GM12873 (cell line): Measurements from ENCODE around the gene TAF15.

ENCODE experiments used
- TF ChIP-seq, protein P1 (sequence below): IDR thresholded peaks from 2 replicates; pipeline ENCODE4 v1.5.1; 2012; ENCODE audit warnings: low read depth, mild to moderate bottlenecking, moderate library complexity, low read length, control low read depth; ENCODE audit not compliant: insufficient read depth; ENCODE audit errors: missing control alignments

TAF15 gene

DNA sequence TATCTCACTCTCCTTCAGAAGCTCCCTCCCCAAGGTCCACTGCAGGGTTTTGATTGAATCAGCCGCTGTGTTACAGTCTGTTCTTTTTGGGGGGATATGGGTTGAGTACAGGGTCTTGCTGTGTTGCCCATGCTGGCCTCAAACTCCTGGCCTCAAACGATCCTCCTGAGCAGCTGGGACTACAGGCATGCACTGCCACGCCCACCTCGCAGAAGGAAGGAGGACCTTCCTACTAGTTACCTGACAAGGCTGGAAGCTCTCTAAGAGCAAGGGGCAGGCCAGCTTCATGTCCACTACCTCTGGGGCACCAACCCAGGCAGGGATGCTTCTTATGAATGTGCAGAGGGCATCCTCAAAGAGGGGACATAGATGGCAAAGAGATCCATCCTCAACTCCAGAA, 11.9 kb upstream of the TAF15 start:
- TF ChIP-seq, protein P1, sequence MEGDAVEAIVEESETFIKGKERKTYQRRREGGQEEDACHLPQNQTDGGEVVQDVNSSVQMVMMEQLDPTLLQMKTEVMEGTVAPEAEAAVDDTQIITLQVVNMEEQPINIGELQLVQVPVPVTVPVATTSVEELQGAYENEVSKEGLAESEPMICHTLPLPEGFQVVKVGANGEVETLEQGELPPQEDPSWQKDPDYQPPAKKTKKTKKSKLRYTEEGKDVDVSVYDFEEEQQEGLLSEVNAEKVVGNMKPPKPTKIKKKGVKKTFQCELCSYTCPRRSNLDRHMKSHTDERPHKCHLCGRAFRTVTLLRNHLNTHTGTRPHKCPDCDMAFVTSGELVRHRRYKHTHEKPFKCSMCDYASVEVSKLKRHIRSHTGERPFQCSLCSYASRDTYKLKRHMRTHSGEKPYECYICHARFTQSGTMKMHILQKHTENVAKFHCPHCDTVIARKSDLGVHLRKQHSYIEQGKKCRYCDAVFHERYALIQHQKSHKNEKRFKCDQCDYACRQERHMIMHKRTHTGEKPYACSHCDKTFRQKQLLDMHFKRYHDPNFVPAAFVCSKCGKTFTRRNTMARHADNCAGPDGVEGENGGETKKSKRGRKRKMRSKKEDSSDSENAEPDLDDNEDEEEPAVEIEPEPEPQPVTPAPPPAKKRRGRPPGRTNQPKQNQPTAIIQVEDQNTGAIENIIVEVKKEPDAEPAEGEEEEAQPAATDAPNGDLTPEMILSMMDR: no peak

DNA sequence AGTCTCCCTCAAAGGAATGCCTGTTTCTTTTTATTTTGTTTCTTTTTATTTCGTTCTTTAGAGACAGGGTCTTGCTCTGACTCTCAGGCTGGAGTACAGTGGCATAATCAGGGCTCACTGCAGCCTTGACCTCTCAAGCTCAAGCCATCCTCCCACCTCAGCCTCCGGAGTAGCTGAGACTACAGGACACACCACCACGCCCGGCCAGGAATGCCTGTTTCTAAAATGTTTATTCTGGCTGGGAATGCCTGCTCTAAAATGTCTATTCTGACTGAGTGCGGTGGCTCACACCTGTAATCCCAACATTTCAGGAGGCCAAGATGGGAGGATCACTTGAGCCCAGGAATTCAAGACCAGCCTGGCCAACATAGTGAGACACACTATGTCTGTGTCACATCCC, 11.4 kb upstream of the TAF15 start:
- TF ChIP-seq, protein P1: no peak

DNA sequence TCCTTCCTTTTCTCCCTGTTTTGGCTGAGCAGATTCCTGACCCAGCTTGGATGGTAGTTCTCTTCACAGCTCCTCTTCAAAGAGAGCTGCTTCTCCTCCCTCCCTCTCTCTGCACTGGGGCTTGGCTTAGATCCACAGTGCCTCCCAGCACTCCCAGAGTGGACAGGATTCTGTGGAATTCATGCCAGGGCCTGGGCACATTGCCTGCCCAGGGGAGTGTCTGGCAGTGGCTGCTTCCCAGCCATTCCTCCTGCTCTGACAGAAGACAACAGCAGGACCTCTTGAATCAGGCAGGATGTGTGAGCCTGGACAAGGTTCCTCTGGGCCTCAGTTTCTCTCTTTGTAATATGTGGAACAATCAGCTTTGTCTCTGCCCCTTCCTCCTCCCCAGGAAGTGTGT, 9.3 kb upstream of the TAF15 start:
- TF ChIP-seq, protein P1: no peak

DNA sequence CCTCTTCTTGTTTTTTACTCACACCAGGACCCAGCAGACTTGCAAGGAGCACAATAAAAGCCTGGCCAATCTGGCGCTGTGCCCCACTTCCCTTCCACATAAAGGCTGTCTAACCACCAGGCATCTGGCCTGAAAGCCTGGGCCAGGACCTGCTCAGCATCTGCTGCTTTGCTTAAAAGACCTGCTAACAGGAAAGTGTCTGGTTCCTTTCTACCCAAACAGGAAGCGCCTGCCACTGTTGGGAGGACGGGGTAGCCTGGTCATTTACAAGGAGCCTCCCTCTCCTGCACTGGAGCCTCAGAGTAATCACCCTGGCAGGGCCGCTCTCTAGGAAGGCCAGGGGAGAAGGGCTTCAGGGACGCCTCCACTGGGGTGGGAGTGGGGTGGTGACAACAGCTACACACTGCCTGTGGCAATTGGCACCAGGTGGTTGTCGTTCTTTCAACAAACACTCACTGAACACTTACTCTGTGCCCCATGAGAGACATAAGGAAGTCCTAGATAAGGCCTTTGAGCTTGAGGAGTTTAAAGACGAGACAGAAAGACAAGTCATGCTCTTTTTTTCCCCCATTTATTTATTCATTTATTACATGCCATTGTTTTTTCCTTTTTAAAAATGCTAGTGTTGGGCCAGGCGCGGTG, 7.6 kb upstream of the TAF15 start:
- TF ChIP-seq, protein P1: no peak

DNA sequence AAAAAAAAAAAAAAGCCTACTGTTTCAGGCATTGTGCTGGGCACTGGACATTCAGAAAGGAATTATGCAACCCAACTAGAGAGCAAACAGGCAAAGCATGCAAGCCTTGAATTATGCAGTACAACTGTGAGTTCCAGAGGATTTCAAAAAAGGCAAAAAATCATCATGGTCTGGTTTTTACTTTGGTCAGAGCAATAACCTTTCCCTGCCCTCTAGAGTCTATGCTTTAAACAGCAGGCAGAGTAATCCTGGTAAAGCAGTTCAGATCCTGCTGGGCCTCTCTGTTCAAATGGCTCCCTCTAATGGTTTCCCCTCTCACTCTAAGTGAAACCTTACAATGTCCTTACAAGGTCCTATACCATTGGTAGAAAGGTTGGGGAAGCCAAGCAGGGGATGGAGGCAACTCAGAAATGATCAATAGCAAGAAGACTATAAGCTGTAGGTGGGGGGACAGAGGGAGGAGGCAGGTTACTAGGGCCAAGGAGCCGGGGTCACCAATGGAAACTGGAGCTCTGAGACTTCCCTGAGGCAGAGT, 4.6 kb upstream of the TAF15 start:
- TF ChIP-seq, protein P1: peak; percentile 89

DNA sequence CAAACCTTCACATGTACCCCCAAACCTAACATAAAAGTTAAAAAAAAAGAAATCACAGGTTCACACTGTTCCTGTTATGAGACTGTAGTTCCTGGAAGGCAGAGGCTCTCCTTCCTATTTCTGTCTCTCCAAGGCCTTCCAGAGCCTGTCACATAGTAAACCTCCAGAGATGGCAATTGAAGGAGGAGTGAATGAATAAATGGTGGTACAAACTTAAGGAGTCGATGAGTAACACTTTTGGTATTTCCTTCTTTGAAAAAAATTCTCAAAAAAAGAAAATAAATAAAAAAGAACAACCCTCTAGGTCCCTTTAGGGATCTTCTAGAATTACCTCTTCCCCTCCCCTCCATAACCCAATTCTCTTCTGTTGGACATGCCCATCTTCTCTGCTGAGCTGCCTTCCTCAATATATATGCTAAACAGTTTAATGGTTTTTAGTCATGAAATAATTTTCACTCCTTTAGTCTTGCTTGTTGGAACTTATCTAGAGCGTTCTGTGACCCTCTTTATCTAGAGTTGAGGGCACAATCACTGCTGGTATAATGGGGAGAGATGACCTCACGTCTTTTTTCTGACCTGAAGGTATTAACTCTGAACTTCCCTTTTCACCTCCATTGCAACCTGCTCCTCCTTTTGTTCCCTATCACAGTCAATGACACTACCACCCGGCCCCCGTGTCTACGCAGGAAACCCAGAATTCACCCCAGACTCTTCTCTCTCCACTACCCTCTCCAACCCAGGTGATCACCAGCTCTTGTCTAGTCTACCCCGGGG, 1.7 kb upstream of the TAF15 start:
- TF ChIP-seq, protein P1: no peak

DNA sequence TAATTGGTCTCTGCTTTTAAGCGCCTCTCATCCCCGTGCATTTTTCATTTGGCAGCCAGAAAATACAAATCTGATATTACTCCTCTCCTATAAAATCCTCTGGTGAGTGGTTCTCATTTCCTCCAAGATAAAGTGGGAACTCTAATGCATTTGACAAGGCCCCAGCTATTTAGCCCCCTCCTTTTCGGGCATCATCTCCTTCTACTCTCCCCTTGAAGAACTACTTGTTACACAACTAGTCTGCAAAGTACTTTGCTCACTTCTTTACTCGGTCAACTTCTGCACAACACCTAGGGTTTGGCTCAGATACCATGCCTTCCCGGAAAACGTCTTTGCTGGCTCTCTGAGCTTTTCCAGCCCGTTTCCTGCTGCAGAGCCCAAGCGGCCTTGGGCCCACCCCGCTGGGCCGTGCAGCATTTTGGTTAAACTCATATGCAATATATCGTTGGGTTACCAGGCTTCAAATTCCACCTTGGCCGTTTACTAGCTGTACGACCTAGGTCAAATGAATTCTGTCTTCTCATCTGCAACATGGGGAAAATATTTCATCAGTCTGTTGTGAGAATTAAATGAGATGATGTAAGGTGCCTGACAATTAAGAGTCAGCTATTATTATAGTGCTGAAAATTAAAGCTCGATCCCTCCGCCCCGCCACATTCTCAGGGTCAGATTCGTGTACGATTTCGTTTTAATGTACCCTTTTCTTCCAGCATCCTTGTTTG, 883 bp upstream of the TAF15 start:
- TF ChIP-seq, protein P1: no peak
